Measurements from ENCODE around the gene STOM.

DNA sequence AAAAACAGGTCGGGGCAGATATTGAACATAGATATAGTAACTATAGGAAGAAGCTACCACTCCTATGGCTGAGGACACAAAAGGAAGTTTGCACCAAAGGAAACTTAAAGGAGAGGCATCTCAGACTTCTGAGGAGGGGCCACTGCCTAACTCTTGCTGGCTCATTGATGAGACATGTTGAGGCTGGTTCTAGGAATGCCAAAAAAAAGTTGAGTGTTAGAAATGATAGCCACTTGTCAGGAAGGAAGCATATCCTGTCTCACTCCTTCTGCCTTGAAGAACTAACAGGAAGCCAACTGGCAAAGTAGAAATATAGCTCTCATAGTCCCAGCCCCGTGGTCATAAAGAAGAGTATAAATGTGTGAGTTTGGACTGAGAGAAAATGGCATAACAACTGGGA lies 23.3 kb upstream of the STOM start:
- TF ChIP-seq POLR2AphosphoS5 (IDR thresholded peaks at IDR 0.05; ENCODE audit: low read depth, low read length) (no peak), SPI1 (IDR thresholded peaks at IDR 0.05; ENCODE audit: low read depth, low read length) (no peak), POLR2A (IDR thresholded peaks at IDR 0.05; ENCODE audit: low read depth, low read length) (no peak), TAF1 (IDR thresholded peaks at IDR 0.05; ENCODE audit: low read depth, low read length) (no peak), POU2F2 (IDR thresholded peaks at IDR 0.05; ENCODE audit: low read depth, low read length) (no peak)

All from GM12891 (cell line).